Limb (tissue), 2 donors: ENCODE measurements around the gene WASHC4.
"Not testable (repeated sequence)": the region's sequence is repeated elsewhere in the genome, so short reads cannot be mapped to it uniquely, and the experiment has no call there.

Source experiments
- DNase-seq, 2 donors: peaks; one replicate each; pipeline ENCODE4 v3.0.0-alpha.2; 2016; ENCODE audit errors: extremely low spot score in 2 of 2

WASHC4 gene

GRCh38 chr12:105092336-105092735 is 15.2 kb upstream of the WASHC4 start:
- DNase-seq = no peak

- DNase-seq = not testable (repeated sequence)
Measured at GRCh38 chr12:105095338-105095737, 12.2 kb upstream of the WASHC4 start.

GRCh38 chr12:105099356-105099755 is 8.2 kb upstream of the WASHC4 start:
- no peak for DNase-seq

- DNase-seq = no peak
Measured at GRCh38 chr12:105100207-105100985, 7.1 kb upstream of the WASHC4 start.

- DNase-seq = peak in 1 of 2 donors; percentile 29
Measured at GRCh38 chr12:105100998-105101397, 6.5 kb upstream of the WASHC4 start.

GRCh38 chr12:105102673-105103072 is 4.9 kb upstream of the WASHC4 start:
- no peak for DNase-seq

- DNase-seq = no peak
Measured at GRCh38 chr12:105104762-105105161, 2.8 kb upstream of the WASHC4 start.

GRCh38 chr12:105106621-105107020 is 910 bp upstream of the WASHC4 start:
- no peak for DNase-seq

- no peak for DNase-seq
Measured at GRCh38 chr12:105107171-105107493, 399 bp upstream of the WASHC4 start.

- DNase-seq = no peak
Measured at GRCh38 chr12:105109465-105110212, 2.1 kb downstream of the WASHC4 start.

GRCh38 chr12:105110851-105111250 is 3.3 kb downstream of the WASHC4 start:
- DNase-seq = no peak

- no peak for DNase-seq
Measured at GRCh38 chr12:105113094-105113493, 5.6 kb downstream of the WASHC4 start.

GRCh38 chr12:105116969-105117368 is 9.4 kb downstream of the WASHC4 start:
- DNase-seq = no peak

- DNase-seq = no peak
Measured at GRCh38 chr12:105120551-105120950, 13.0 kb downstream of the WASHC4 start.

GRCh38 chr12:105138248-105138647 is 30.7 kb downstream of the WASHC4 start:
- DNase-seq = no peak

- no peak for DNase-seq
Measured at GRCh38 chr12:105141320-105141922, 33.9 kb downstream of the WASHC4 start.

- no peak for DNase-seq
Measured at GRCh38 chr12:105142259-105142658, 34.7 kb downstream of the WASHC4 start.

- DNase-seq = no peak
Measured at GRCh38 chr12:105156260-105156659, 48.7 kb downstream of the WASHC4 start.

- no peak for DNase-seq
Measured at GRCh38 chr12:105157606-105158005, 50.1 kb downstream of the WASHC4 start.

GRCh38 chr12:105158876-105159275 is 51.3 kb downstream of the WASHC4 start:
- DNase-seq = no peak

GRCh38 chr12:105162174-105162573 is 54.6 kb downstream of the WASHC4 start:
- no peak for DNase-seq

- DNase-seq = no peak
Measured at GRCh38 chr12:105164068-105164467, 56.5 kb downstream of the WASHC4 start.

GRCh38 chr12:105166736-105167135 is 59.2 kb downstream of the WASHC4 start:
- DNase-seq = no peak
